Superior temporal gyrus (tissue), 1 donor: ENCODE results near the gene HS3ST6.
"Not testable (repeated sequence)": the region's sequence is repeated elsewhere in the genome, so short reads cannot be mapped to it uniquely, and the experiment has no call there.

Experiments
- DNase-seq: peaks from one replicate; pipeline ENCODE4 v3.0.0-alpha.2; 2016; ENCODE audit errors: extremely low spot score

The HS3ST6 gene

DNA sequence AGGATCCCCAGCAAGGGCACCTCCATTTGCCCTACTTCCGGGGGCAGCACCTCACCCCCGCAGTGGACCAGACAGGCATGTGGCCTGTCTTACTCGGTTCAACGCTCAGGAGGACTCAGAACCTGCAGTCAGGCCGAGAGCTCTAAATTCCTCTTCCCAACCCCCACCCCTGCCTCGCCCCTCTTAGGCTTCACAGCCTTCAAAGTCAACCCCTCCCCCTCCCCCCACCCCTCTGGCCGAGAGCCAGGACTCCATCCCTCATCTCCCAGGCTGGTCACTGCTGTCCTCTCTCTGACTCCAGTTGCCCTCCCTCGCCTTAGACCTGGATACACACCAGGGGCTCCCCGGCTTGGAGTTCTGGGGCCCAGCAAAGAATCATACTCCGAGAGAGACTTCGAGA, 8.1 kb upstream of the HS3ST6 start:
- DNase-seq, result no peak

DNA sequence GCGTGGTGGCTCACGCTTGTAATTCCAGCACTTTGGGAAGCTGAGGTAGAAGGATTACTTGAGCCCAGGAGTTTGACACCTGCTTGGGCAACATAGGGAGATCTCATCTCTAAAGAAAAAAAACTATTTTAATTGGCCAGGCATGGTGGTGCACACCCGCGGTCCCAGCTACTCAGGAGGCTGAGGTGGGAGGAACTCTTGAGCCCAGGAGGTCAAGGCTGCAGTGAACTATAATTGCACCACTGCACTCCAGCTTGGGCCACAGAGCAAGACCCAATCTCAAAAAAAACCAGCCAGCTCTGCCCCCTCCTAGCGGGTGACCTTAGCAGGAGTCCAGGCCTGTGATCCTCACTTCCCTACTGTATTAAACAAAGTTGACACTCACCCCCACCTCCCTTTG, 5.9 kb upstream of the HS3ST6 start:
- DNase-seq, result no peak

DNA sequence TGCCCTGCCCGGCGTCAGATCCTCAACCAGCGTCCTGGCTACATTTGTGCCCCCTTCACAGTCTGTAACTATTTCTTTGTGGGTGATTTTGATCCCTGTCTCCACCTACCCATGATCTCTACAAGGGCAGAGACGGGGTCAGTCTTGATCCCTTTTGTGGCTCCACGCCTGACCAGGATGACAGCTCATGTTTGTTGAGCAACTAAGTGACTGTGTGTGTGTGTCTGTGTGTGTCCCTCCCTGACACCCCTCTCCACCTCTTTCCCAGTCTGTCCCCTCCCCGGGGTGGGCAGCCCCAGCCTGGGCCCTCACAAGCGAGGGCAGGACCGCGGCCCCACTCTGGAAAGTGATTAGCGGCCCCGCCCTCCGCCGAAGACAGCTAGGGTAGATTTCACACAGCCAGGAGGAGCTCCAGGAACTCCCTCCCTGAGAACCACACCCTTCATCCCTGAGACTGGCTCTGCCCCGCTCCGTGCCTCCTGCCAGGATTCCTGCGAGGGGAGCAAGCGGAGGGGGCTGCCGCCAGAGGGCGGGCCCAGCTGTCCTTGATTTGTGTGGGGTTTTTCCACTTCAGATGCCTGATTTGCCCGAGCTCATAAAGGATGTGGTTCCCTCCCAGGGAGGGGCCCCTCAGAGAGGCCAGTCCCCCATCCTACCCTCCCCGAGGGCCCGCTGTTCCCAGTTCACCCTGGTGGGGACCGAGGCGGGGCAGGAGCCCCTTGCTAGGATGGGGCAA, 5.3 kb upstream of the HS3ST6 start:
- no peak for DNase-seq

DNA sequence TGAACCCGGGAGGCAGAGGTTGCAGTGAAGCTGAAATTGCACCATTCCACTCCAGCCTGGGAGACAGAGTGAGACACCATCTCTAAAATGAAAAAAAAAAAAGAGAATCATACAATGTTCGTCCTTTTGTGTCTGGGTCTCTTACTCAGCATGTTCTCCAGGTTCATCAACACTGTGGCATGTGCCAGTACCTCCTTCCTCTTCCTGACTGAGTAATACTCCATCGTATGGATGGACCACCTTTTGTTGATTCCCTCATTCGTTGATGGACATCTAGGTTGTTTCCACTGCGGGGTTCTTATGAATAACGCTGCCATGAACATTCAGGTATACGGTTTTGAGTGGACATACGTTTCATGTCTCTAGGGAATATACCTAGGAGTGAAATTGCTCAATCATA, 4.1 kb upstream of the HS3ST6 start:
- no peak for DNase-seq

DNA sequence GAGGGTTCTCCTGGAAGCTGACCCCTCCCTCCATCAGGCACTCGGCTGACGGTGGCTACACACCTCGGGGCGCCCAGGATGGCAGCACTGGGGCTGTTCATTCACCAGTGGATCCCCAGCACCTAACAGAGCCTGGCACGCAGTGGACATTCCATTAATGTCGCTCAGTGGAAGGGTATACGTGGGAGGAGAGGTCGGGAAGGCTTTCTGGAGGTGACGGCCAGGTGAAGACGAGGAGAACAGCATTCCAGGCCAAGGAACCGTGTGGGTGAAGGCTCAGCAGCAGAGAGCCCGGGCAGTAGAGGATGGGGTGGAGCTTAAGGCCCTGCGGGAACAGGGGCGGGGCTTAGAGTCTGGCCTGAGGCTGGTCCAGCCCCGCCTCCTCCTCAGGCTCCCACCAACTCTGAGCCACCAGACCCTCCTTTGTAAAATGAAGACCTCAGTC, 2.5 kb upstream of the HS3ST6 start:
- DNase-seq, result no peak

DNA sequence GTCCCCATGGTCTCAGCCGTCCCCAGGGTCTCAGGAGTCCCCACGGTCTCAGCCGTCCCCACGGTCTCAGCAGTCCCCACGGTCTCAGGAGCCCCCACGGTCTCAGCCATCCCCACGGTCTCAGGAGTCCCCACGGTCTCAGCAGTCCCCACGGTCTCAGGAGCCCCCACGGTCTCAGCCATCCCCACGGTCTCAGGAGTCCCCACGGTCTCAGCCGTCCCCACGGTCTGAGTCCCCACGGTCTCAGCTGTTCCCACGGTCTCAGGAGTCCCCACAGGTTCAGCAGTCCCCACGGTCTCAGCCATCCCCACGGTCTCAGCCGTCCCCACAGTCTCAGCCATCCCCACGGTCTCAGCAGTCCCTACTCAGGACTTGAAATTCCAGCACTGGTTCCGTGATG, 1.9 kb upstream of the HS3ST6 start:
- not testable (repeated sequence) for DNase-seq

DNA sequence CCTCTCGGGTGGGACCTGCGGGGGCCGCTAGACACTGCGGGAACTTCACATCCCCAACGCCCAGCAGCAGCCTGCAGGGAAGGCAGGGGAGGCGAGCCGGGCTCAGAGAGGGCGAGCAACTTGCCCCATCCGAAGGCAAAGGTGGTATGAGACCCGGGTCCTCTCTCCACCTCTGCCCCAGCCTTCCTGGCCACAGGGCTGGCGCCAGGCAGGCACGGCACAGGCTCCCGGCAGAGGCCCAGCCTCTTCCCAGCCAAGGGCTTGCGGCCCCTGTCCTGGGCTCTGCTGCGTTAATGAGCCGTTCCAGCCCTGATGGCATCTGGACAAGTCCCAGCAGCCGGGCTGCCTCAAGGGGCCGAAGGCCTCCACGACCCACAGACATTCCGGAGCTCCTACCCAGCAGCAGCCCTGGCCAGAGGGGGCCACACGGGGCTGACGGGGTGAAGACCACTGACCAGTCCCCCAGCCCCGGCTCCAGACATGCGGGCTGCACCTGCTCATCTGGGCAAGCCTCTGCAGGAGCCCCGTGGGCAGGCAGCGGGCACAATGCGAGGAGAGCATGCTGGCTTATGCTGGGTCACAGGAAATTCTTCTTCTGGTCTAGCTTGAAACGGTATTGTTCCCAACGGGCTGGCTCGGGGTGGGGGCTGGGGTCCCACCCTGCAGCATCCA, 1.2 kb upstream of the HS3ST6 start:
- DNase-seq, result no peak

DNA sequence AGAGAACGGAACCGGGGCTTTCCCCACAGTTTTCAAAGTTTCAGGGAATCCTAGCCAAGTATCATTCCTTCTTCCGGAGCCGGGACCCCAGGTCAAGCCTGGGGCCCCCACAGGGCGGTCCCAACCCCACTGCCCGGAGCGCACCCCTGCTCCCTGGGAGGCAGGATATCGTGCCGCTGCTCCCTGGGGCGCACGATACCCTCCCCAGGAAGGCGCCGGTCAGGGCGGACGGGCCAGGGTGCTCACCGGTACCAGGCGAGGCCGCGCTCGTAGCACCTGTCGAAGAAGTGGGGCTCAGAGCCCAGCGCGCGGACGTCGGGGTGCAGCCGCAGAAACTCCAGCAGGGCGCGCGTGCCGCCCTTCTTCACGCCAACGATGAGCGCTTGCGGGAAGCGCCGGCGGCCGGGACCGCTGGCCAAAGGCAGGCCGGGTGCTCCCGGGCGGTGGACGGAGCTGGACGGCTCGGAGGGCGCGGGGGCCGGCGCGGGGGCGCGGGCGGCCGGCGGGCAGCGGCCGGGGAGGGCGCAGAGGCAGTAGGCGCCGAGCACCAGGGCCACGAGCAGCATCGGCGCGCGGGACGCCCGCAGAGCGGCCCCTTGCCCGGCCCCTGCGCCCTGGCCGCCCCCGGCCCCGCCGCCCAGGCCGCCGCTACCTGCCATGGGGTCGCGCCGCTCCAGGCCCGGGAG, 407 bp downstream of the HS3ST6 start:
- DNase-seq, result no peak

DNA sequence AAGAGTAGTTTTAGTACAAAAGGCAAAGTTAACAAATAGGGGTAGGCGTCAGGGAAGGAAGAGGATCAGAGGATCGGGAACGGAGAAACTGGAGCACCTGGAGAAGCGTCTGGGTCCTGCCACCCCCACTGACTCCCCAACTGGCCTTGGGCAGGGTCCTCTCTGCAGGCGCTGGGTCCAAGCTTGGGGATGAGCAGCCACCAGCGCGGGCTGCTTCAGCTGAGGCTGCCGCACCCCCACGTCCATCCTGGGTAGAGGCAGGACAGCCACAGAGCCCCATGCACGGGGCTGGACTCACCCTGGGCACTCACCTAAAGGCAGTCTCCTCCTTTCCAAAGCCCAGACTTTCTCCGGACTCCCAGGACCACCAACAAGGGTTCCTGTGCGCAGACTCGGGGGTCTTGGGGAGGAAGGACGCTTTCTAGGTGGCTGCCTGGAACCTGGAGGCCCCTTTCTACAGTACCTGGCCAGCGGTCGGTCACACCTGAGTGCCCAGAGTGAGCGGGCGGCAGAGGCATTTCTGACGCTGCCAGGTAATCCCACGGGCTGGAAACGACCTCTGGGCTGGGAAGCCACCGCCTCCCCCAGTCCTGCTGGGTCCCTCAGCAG, 1.1 kb downstream of the HS3ST6 start:
- DNase-seq, result no peak

DNA sequence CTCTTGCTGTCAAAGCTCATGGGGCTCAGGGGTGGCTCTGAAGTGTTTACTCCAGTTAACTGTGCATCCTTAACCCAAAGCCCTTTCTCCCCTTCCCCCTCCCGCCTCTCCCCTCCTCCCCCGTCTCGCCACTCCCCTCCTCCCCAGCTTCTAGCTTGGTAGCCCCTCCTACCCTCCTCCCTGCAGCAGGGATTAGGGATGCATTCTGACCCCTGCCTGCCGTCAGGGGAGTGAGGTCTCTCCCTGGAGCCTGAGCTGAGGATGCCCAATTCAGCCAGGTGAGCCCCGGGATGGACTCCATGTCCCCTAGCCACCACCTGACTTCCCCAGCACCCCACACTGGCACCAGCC, 1.6 kb downstream of the HS3ST6 start:
- no peak for DNase-seq

DNA sequence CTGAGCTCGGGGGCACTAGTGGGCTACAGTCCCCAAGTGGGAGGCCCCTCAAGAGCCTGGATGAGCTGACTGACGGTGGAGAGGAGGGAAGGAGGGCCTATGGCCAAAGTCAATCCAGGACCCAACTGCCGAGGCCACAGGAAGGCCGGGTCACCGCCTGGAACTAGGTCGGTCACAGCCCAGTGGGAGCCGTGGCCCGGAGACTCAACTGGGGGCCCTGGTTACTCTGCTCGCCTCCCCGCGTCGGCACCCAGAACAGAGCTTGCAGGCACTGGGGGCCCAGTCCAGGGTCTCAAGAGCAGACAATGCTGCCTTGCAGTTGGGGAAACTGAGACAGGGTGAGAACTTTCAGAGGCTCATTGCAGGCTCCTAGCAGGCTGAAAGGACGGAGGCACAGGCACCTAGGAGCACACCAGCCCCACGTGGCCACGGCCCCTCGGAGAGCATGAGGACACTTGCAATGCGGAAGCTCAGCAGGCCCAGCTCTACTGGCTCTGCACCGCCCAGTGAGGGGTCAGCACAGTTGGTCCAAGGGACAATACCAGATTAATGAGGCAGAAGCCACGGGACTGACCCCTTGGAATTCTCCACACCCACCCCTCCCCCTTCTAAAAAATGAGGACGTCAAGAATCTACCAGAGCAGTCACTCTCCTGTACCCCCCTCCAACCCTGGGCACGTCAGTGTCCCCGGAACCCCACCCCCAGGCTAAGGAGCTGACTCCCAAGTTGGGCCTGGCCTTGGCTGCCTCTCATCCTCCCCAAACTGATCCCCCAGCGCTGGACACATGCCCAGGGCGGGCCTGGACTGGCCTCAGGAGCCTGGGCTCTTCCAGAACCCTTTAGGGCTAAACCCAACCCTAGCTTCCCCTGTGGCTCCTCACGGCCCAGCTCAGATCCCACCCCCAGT, 2.2 kb downstream of the HS3ST6 start:
- no peak for DNase-seq

DNA sequence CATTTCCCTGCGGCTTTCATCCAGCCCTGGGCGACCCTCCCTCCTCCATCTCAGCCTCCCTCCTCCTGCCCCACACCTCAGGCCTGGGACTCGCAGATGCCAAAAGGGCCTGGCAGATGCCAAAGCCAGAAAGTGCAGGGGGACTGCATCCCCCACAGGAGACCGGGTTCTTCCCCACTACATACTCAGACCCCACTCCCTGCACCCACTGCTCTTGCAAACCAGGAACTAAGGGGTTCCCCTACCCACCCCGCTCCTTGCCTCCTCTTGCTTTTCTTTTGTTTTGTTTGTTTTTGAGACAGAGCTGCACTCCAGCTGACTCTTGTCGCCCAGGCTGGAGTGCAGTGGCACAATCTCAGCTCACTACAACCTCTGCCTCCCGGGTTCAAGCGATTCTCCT, 3.2 kb downstream of the HS3ST6 start:
- no peak for DNase-seq

DNA sequence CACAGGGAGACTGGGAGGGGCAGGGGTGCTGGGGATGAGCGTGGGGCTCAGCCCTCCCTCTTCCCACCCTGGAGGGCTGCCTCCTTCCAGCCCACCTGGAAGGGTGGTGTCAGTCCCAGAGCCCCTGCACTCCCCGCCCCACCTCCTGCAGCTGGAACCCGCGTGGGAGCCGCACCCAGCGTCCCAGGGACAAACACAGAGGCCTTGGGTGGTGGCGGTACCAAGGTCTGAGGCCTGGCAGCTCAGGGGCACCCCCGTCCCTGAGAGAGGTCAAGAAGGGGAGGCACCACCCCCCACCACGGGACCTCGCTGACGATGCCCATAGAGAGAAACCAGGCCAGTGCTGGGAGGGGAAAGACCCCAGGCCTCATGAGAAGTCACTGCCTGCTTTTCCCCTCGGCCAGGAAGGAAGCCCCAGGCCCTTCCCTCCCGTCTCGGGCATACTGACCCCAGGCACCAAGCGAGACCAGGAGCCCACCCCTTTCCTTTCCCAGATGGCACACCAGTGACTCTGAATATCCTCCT, 4.1 kb downstream of the HS3ST6 start:
- no peak for DNase-seq

DNA sequence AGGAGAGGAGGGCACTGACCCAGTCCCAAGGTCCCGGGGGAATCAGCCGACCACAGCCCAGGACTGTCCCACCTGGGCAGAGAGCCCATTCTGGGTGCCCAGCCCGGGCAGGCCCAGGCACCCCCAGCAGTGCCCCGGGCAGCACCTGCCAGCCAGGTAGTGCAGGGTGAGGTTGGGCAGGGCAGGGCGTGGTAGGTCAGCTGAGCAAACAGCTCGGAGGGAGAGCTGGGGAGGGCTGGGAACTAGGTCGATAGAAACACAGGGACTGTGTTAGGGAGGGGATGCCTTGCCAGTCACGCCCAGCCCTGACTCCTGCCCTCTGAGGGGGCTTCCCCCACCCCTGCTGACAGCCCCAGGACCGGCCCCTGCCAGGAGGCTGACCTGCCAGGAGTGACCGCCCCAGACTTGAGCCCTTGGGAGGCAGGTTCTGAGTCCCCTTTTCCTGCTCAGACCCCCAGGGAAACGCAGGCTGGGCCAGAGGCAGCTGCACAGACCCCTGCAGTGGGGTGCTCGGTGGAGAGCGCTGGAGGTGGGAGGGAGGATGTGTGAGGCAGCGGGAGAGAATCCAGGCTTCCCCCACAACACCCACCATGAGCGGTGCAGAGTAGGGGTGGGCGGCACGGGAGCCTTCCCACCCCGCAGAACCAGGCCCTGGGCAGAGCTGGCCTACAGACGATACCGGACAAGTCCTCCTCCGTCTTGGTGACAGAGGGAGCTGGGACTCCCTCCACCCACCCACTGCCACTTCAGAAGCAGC, 4.7 kb downstream of the HS3ST6 start:
- no peak for DNase-seq

DNA sequence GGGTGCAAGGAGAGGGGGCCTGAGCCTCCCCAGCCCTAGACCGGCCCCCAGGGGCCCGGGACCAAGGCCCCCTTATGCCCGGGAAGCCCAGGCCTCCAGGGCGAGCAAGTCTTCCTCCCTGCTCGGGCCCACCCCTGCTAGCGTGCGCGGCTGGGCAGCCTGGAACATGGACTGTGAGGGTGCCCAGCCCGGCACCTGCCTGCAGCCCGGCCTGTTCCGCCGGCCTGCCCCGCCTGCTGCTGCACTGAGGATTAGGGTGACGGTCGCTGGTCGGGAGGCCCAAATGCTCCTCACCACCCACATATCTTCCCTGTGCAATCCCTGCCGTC, 6.0 kb downstream of the HS3ST6 start:
- DNase-seq, result no peak

DNA sequence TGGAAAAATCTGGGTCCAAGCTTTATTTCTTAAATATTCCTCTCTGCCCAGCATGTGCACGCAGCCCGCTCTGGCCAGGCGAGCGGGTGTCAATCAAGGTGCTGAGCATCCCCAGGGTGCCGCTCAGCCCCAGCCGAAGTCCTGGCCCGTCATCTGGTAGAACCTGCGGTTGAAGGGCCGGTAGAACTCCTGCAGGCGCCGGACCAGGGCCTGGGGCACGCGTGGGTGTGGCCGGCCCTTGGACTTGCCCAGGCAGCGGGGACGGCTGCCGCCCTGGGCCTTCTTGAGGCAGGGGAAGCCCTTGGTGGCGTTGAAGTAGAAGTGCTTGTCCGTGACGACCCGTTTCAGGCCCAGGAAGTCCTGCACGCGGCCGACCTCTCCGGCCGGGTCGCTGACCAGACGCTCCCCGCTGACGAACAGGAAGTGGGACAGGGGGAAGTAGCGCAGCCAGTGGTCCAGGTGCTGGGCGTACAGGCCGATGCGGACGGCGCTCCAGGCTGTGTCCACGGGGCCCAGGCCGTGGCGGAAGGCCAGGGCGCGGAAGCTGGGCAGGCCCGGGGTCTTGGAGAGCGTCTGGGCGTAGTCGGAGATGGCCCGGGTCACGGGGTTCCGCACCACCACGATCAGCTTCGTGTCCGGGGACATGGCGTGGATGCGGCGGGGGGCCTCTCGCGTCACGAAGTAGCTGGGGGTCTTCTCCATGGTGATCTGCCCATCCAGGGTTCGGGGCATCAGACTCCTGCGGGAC, 6.6 kb downstream of the HS3ST6 start:
- no peak for DNase-seq

DNA sequence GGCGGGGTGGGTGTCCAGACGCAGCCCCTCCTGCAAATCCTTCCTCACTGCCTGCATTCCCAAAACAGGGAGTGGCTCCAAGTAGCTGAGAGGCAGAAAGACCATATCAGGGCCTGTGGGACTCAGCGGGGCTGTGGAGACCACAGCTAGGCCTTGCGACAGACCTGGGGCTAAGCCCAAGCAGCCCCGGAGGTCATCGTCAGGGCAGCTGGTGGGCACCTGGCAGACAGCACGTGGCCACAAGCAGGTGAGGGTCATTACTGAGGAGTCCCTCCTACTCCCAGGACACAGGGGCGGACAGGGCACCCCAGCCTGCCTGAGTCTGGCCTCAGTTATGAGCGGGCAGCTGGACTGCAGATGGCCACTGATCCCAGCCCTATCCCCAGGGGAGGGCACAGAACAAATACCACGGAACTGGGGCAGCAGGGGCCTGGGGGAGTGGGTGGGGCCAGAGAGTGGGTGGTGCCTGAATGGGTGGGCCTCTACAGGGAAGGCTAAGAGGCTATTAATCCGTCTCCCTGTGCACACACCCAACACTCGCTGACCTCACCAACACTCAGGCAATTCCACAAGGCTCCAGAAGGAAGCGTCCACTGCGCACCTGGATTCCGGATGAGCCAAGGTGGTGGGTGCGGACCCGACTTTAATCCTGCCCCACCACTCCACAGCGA, 8.5 kb downstream of the HS3ST6 start:
- DNase-seq, result no peak

DNA sequence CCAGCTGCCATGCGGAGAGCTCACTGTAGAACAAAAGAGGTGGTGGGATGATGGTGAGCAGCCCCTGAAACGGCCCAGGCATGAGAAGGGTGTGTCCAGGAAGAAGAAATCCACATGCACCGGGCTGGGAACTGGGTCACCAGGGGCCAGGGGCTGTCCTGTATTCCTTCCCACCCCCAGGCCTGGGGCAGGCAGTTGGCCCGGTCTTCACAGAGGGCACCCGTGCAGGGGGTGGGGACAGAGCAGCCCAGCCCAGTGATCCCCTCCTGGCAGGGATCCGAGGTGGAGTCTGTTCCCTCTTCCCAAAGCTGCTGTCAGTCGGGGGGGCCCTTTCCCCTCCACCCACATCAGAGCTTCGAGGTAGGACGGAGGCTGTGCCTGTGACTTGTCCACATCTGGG, 9.2 kb downstream of the HS3ST6 start:
- DNase-seq, result no peak

DNA sequence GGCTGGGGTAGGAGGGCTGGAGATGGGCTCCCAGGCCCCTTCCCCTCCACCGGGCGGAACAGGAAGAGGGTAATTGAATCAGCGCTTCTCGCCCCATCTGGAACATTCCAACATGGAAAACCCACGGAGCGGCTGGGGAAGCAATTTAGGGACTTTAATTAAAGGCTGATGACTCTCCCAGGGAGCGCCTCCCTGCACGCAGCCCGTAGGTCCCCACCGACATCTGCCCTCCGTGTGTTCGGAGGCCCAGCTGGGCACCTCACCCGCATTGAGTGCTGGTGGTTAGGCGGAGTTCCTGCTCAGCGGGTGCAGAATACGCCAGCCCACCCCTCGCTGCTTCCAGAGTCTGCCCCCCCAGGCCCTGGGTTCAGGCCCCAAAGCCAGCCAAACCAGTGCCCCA, 10.0 kb downstream of the HS3ST6 start:
- no peak for DNase-seq
